CD8-positive, alpha-beta memory T cell (primary cell): ENCODE results near the gene CCM2L. TPM values are rescaled to one million over a fixed set of nuclear protein-coding genes. Genes with fewer than 3 reads are reported as not detected.

ENCODE experiments used
- CTCF ChIA-PET: fragments of 350-600 bp; sonication (Branson Sonifier 250); formaldehyde crosslinking; loops from one replicate; lab custom pipeline; 2021; ENCODE audit warnings: antibody characterized with exemption; lab: Charles Lee
- POLR2A ChIA-PET: fragments of 350-600 bp; sonication (Branson Sonifier 250); formaldehyde crosslinking; loops from one replicate; lab custom pipeline; 2021; ENCODE audit warnings: antibody characterized with exemption; lab: Charles Lee
- DNase-seq, 5 donors: peaks; one replicate each; pipeline versions ENCODE4 v3.0.0 to v3.0.0-alpha.2; 2020 to 2022; ENCODE audit warnings: mixed read lengths in 1 of 5
- H3K27ac ChIP-seq: one replicate; pipeline ENCODE4 v1.7.0; 2013; ENCODE audit warnings: low read depth, mild to moderate bottlenecking, low read length, moderate library complexity
- H3K27me3 ChIP-seq: 2 replicates; pipeline ENCODE4 v1.7.0; 2013; ENCODE audit warnings: low read length, mild to moderate bottlenecking; ENCODE audit not compliant: insufficient read depth, poor library complexity, severe bottlenecking
- H3K36me3 ChIP-seq: 2 replicates; pipeline ENCODE4 v1.7.0; 2013; ENCODE audit warnings: mild to moderate bottlenecking, low read length, moderate library complexity; ENCODE audit not compliant: insufficient read depth
- H3K4me1 ChIP-seq: 2 replicates; pipeline ENCODE4 v1.7.0; 2013; ENCODE audit warnings: mild to moderate bottlenecking, low read length, moderate library complexity; ENCODE audit not compliant: insufficient read depth
- H3K4me3 ChIP-seq: 2 replicates; pipeline ENCODE4 v1.7.0; 2013; ENCODE audit warnings: mild to moderate bottlenecking, low read length
- H3K9me3 ChIP-seq: 2 replicates; pipeline ENCODE4 v1.7.0; 2013; ENCODE audit warnings: mild to moderate bottlenecking, low read length
- H3K27ac Mint-ChIP-seq, 8 donors: one replicate each; pipeline ENCODE4 v1.8.0; 2020 to 2021; ENCODE audit warnings: mixed read lengths in 8 of 8, mild to moderate bottlenecking in 6 of 8, inconsistent platforms in 3 of 8, moderate library complexity in 3 of 8
- H3K27me3 Mint-ChIP-seq, 2 donors: one replicate each; pipeline ENCODE4 v1.8.0; 2020 to 2021; ENCODE audit warnings: mixed read lengths in 2 of 2, mild to moderate bottlenecking in 1 of 2, moderate library complexity in 1 of 2
- H3K36me3 Mint-ChIP-seq, 3 donors: one replicate each; pipeline ENCODE4 v1.8.0; 2020 to 2021; ENCODE audit warnings: mixed read lengths in 3 of 3, inconsistent platforms in 1 of 3, mild to moderate bottlenecking in 1 of 3
- H3K4me1 Mint-ChIP-seq, 3 donors: one replicate each; pipeline ENCODE4 v1.8.0; 2020 to 2021; ENCODE audit warnings: mixed read lengths in 3 of 3, inconsistent platforms in 1 of 3, mild to moderate bottlenecking in 1 of 3
- H3K4me3 Mint-ChIP-seq, 7 donors: one replicate each; pipeline ENCODE4 v1.8.0; 2020 to 2021; ENCODE audit warnings: mixed read lengths in 7 of 7, mild to moderate bottlenecking in 6 of 7, moderate library complexity in 4 of 7, inconsistent platforms in 2 of 7
- H3K9me3 Mint-ChIP-seq, 5 donors: one replicate each; pipeline ENCODE4 v1.8.0; 2020 to 2022; ENCODE audit warnings: mixed read lengths in 5 of 5, mild to moderate bottlenecking in 3 of 5, moderate library complexity in 2 of 5, inconsistent platforms in 1 of 5
- polyA plus RNA-seq: library from polyadenylated mRNA; unstranded; fragments of 300-500 nt; fragmentation: Illumina TruSeq; gene quantifications from one replicate; pipeline ENCODE4 v1.2.3, GENCODE V29; 2021
- total RNA-seq, 2 experiments: library from RNA; stranded (reverse); gene quantifications; one replicate each; pipeline ENCODE4 v1.2.3, GENCODE V29; 2021

The CCM2L gene
- total and polyA plus RNA-seq, 3 experiments from 2014 or later: not detected

- no peak overlapping the region for H3K27ac ChIP-seq
- Mint-ChIP-seq H3K36me3 (no peaks in the 10 kb centered on the region), H3K27ac (no peak overlapping the region), H3K4me3 (no peak overlapping the region), H3K9me3 (no peaks in the 10 kb centered on the region), H3K4me1 (no peaks in the 10 kb centered on the region), H3K27me3 (peaks cover 4 to 48% of the 10 kb centered on the region in 2 donors)
- ChIA-PET CTCF (no interaction called here), POLR2A (no interaction called here)
- H3K36me3 ChIP-seq: no peaks in the 10 kb centered on the region
- DNase-seq: no peak
- no peak overlapping the region for H3K4me3 ChIP-seq
- H3K27me3 ChIP-seq: peaks cover 13% of the 10 kb centered on the region
- H3K9me3 ChIP-seq: no peaks in the 10 kb centered on the region
- no peaks in the 10 kb centered on the region for H3K4me1 ChIP-seq
Measured at GRCh38 chr20:32079655-32080109, 69.4 kb downstream of the CCM2L start.

- peaks cover 4 to 51% of the 10 kb centered on the region in 2 donors for H3K27me3 Mint-ChIP-seq
- H3K27ac ChIP-seq: no peak overlapping the region
- no peak overlapping the region for H3K4me3 ChIP-seq
- H3K9me3 ChIP-seq: no peaks in the 10 kb centered on the region
- CTCF ChIA-PET: interaction anchor here (1.2 kb wide), 1 partner anchor 49 kb away, joined by 3 read pairs; no protein-coding TSS in a partner anchor
- no peak overlapping the region for H3K27ac Mint-ChIP-seq
- POLR2A ChIA-PET: no interaction called here
- no peak overlapping the region for H3K4me3 Mint-ChIP-seq
- H3K36me3 ChIP-seq: no peaks in the 10 kb centered on the region
- H3K4me1 Mint-ChIP-seq: no peaks in the 10 kb centered on the region
- H3K36me3 Mint-ChIP-seq: no peaks in the 10 kb centered on the region
- H3K27me3 ChIP-seq: peaks cover 13% of the 10 kb centered on the region
- H3K4me1 ChIP-seq: no peaks in the 10 kb centered on the region
- no peak for DNase-seq
- no peaks in the 10 kb centered on the region for H3K9me3 Mint-ChIP-seq
Measured at GRCh38 chr20:32080783-32081182, 70.5 kb downstream of the CCM2L start.

Other genes with a start within 250 kb of the CCM2L start
- gene MYLK2, start 191.1 kb upstream of the CCM2L start, total RNA-seq: under 1 TPM; 0.13 to 0.24 TPM
- not detected for gene MYLK2, start 191.1 kb upstream of the CCM2L start, polyA plus RNA-seq
- gene FOXS1, start 164.8 kb upstream of the CCM2L start, total RNA-seq: not detected
- not detected for gene FOXS1, start 164.8 kb upstream of the CCM2L start, polyA plus RNA-seq
- not detected for gene DUSP15, start 139.9 kb upstream of the CCM2L start, total RNA-seq
- not detected for gene DUSP15, start 139.9 kb upstream of the CCM2L start, polyA plus RNA-seq
- not detected for gene TTLL9, start 139.8 kb upstream of the CCM2L start, total RNA-seq
- not detected for gene TTLL9, start 139.8 kb upstream of the CCM2L start, polyA plus RNA-seq
- 10 to 100 TPM; 23.9 TPM for gene PDRG1, start 58.4 kb upstream of the CCM2L start, total RNA-seq
- gene PDRG1, start 58.4 kb upstream of the CCM2L start, polyA plus RNA-seq: 22.4 TPM
- gene XKR7, start 42.3 kb upstream of the CCM2L start, total RNA-seq: not detected
- 0.02 TPM for gene XKR7, start 42.3 kb upstream of the CCM2L start, polyA plus RNA-seq
- under 1 TPM; 0.28 to 0.53 TPM for gene HCK, start 41.8 kb downstream of the CCM2L start, total RNA-seq
- not detected for gene HCK, start 41.8 kb downstream of the CCM2L start, polyA plus RNA-seq
- gene TM9SF4, start 99.3 kb downstream of the CCM2L start, total RNA-seq: 10 to 100 TPM; 48.0 to 49.8 TPM
- 44.0 TPM for gene TM9SF4, start 99.3 kb downstream of the CCM2L start, polyA plus RNA-seq
- gene PLAGL2, start 197.3 kb downstream of the CCM2L start, total RNA-seq: 100 to 1,000 TPM; 120 to 121 TPM
- 4.4 TPM for gene PLAGL2, start 197.3 kb downstream of the CCM2L start, polyA plus RNA-seq
- gene POFUT1, start 197.4 kb downstream of the CCM2L start, total RNA-seq: 10 to 100 TPM; 87.1 to 88.8 TPM
- 15.8 TPM for gene POFUT1, start 197.4 kb downstream of the CCM2L start, polyA plus RNA-seq